IMR-90 (cell line): ENCODE measurements around the gene ACOT7. TPM values are rescaled to one million over a fixed set of nuclear protein-coding genes. Genes with fewer than 3 reads are reported as not detected.

Source experiments
- ATAC-seq: fragments of 200-7000 bp; cut with Tn5 transposase; 2 replicates; pipeline ENCODE4 v1.9.1; 2020; ENCODE audit warnings: low read depth, mild to moderate bottlenecking, moderate library complexity
- BruUV-seq: library from RNA; stranded (reverse); fragments of 400-500 nt; replicated peaks from 2 replicates; lab custom pipeline; 2021; lab: Mats Ljungman, UMichigan
- CTCF ChIA-PET: fragments of 300-600 bp; formaldehyde crosslinking; extraction: SDS; loops from one replicate; lab custom pipeline; 2021; ENCODE audit warnings: antibody characterized with exemption; lab: Yijun Ruan, JAX
- POLR2A ChIA-PET: fragments of 300-600 bp; sonication (Branson Sonifier 250); formaldehyde crosslinking; loops from one replicate; lab custom pipeline; 2022; ENCODE audit warnings: antibody characterized with exemption; ENCODE audit not compliant: unreplicated experiment; lab: Charles Lee
- DNase-seq: peaks from one replicate; pipeline ENCODE4 v3.0.0; 2013
- H2AFZ ChIP-seq: replicated peaks from 2 replicates; pipeline ENCODE3; 2013; ENCODE audit warnings: low read length, mild to moderate bottlenecking; ENCODE audit not compliant: poor library complexity
- H2AK5ac ChIP-seq: 2 replicates; pipeline ENCODE4 v1.6.1; 2013; ENCODE audit warnings: low read depth, low read length, inconsistent platforms
- H2AK9ac ChIP-seq: replicated peaks from 2 replicates; pipeline ENCODE3; 2013; ENCODE audit warnings: mild to moderate bottlenecking, low read depth, low read length, moderate library complexity; ENCODE audit not compliant: poor library complexity
- H2BK120ac ChIP-seq: 2 replicates; pipeline ENCODE4 v1.6.1; 2013; ENCODE audit warnings: low read depth, low read length, inconsistent platforms
- H2BK15ac ChIP-seq: 3 replicates; pipeline ENCODE4 v1.6.1; 2013; ENCODE audit warnings: low read depth, low read length, inconsistent platforms
- H2BK20ac ChIP-seq: 2 replicates; pipeline ENCODE4 v1.6.1; 2013; ENCODE audit warnings: low read depth, mild to moderate bottlenecking, inconsistent platforms, low read length, moderate library complexity
- H2BK5ac ChIP-seq: 2 replicates; pipeline ENCODE4 v1.6.1; 2013; ENCODE audit warnings: mild to moderate bottlenecking, low read depth, low read length, inconsistent platforms; ENCODE audit not compliant: poor library complexity, severe bottlenecking
- H3K14ac ChIP-seq: replicated peaks from 2 replicates; pipeline ENCODE4 v1.6.1; 2013; ENCODE audit warnings: low read depth, low read length, inconsistent platforms
- H3K18ac ChIP-seq: 2 replicates; pipeline ENCODE4 v1.6.1; 2013; ENCODE audit warnings: low read depth, low read length, control low read depth
- H3K23ac ChIP-seq: 2 replicates; pipeline ENCODE4 v1.6.1; 2013; ENCODE audit warnings: low read depth, low read length, inconsistent platforms
- H3K27ac ChIP-seq: 2 replicates; pipeline ENCODE4 v1.5.1; 2013; ENCODE audit warnings: mild to moderate bottlenecking, control low read depth, low read length; ENCODE audit not compliant: insufficient read depth
- H3K27me3 ChIP-seq: 2 replicates; pipeline ENCODE4 v1.6.1; 2013; ENCODE audit warnings: low read length; ENCODE audit not compliant: control insufficient read depth, insufficient read depth
- H3K36me3 ChIP-seq: 2 replicates; pipeline ENCODE4 v1.6.1; 2013; ENCODE audit warnings: low read length, mixed read lengths; ENCODE audit not compliant: control insufficient read depth, insufficient read depth
- H3K4ac ChIP-seq: 2 replicates; pipeline ENCODE4 v1.6.1; 2013; ENCODE audit warnings: low read depth, low read length, inconsistent platforms
- H3K4me1 ChIP-seq: 2 replicates; pipeline ENCODE4 v1.6.1; 2013; ENCODE audit warnings: low read length, mixed read lengths; ENCODE audit not compliant: control insufficient read depth, insufficient read depth
- H3K4me2 ChIP-seq: 2 replicates; pipeline ENCODE4 v1.6.1; 2013; ENCODE audit warnings: low read depth, mild to moderate bottlenecking, control low read depth, low read length, moderate library complexity
- H3K4me3 ChIP-seq: 2 replicates; pipeline ENCODE4 v1.5.1; 2013; ENCODE audit warnings: low read depth, mild to moderate bottlenecking, control low read depth, low read length, moderate library complexity; ENCODE audit not compliant: insufficient read depth
- H3K56ac ChIP-seq: 2 replicates; pipeline ENCODE4 v1.6.1; 2013; ENCODE audit warnings: low read length, inconsistent platforms; ENCODE audit not compliant: insufficient read depth; ENCODE audit errors: extremely low read depth
- H3K79me1 ChIP-seq, 2 experiments: 2 replicates each; pipeline ENCODE4 v1.6.1; 2013; ENCODE audit warnings: low read length in 2 of 2, inconsistent platforms in 1 of 2, low read depth in 1 of 2
- H3K9ac ChIP-seq: 2 replicates; pipeline ENCODE4 v1.6.1; 2013; ENCODE audit warnings: low read depth, low read length, control low read depth
- H3K9me1 ChIP-seq: 2 replicates; pipeline ENCODE4 v1.6.1; 2013; ENCODE audit warnings: low read length, inconsistent platforms; ENCODE audit not compliant: insufficient read depth
- H3K9me3 ChIP-seq: 2 replicates; pipeline ENCODE4 v1.6.1; 2013; ENCODE audit warnings: low read length; ENCODE audit not compliant: control insufficient read depth, insufficient read depth
- H4K20me1 ChIP-seq: 2 replicates; pipeline ENCODE4 v1.6.1; 2013; ENCODE audit warnings: low read length, inconsistent platforms; ENCODE audit not compliant: insufficient read depth
- H4K5ac ChIP-seq: 2 replicates; pipeline ENCODE4 v1.6.1; 2013; ENCODE audit warnings: mild to moderate bottlenecking, low read depth, low read length, control low read depth
- H4K8ac ChIP-seq, 2 experiments: 2 replicates each; pipeline ENCODE4 v1.6.1; 2013; ENCODE audit warnings: low read depth in 2 of 2, low read length in 2 of 2, control low read depth in 1 of 2, inconsistent platforms in 1 of 2
- H4K91ac ChIP-seq: 2 replicates; pipeline ENCODE4 v1.6.1; 2013; ENCODE audit warnings: low read depth, low read length, inconsistent platforms; ENCODE audit not compliant: insufficient read depth
- NFE2L2 ChIP-seq: fragments of 150-350 bp; IDR thresholded peaks from 2 replicates; pipeline ENCODE4 v1.6.1; 2016; ENCODE audit warnings: low read depth, mild to moderate bottlenecking, low read length
- RFX5 ChIP-seq: IDR thresholded peaks from 2 replicates; pipeline ENCODE4 v1.8.0; 2012; ENCODE audit warnings: low read depth, mild to moderate bottlenecking, low read length, moderate library complexity
- SMC3 ChIP-seq: fragments of 150-350 bp; IDR thresholded peaks from 2 replicates; pipeline ENCODE4 v1.6.1; 2016; ENCODE audit warnings: low read depth, mild to moderate bottlenecking, antibody characterized with exemption, low read length, moderate library complexity
- WGBS, 2 experiments: methylation state at CpG; one replicate each; pipeline versions ENCODE4 v1.1.5 to v1.1.7; 2013; ENCODE audit warnings: missing lambda C conversion rate in 2 of 2; ENCODE audit not compliant: insufficient read length in 1 of 2; ENCODE audit errors: extremely low coverage in 2 of 2; 5-methylcytosine and 5-hydroxymethylcytosine counted together
- dilution Hi-C: fragments of 300-500 bp; cut with HindIII; formaldehyde crosslinking; loops from one replicate; pipeline ENCODE4 v1.14.3; 2018; ENCODE audit warnings: low sequenced_read_pairs; ENCODE audit not compliant: unreplicated experiment
- in situ Hi-C: fragments of 300-500 bp; cut with MboI; formaldehyde crosslinking; loops from 3 replicates; pipeline ENCODE4 v1.14.3; 2019; ENCODE audit warnings: low sequenced_read_pairs, inconsistent platforms, mixed read lengths
- intact Hi-C: fragments of 100-400 bp; cut with micrococcal nuclease; formaldehyde crosslinking; loops from 2 replicates; pipeline ENCODE4 v1.10.0; 2022
- polyA plus RNA-seq, 3 experiments: library from polyadenylated mRNA; depleted of rRNA; stranded (reverse); fragments of >200 nt; gene quantifications; 2 replicates each; pipeline ENCODE4 v1.2.3, GENCODE V29; 2012; ENCODE audit warnings: low replicate concordance in 1 of 3
- total RNA-seq: library from RNA; depleted of rRNA; stranded (reverse); fragments of >200 nt; gene quantifications from 2 replicates; pipeline ENCODE4 v1.2.3, GENCODE V29; 2012

The ACOT7 gene
- total and polyA plus RNA-seq, 2 of the 4 experiments (the other 2 are of a cell fraction) = 51.6 to 242 TPM

GRCh38 chr1:6286266-6286665 is 107.3 kb downstream of the ACOT7 start:
- Histone ChIP-seq H4K91ac (no peak overlapping the region), H2BK120ac (no peak overlapping the region), H3K79me1 (no peaks in the 10 kb centered on the region; a peak in 1 of 4 replicates), H4K8ac (no peak overlapping the region), H3K56ac (no peak overlapping the region), H3K27me3 (no peaks in the 10 kb centered on the region), H3K18ac (no peak overlapping the region), H3K9me1 (no peaks in the 10 kb centered on the region), H3K4me2 (no peak overlapping the region), H3K36me3 (peaks cover 3% of the 10 kb centered on the region; the same call in 1 of the 2 replicates), H2AK5ac (no peak overlapping the region), H2BK5ac (no peak overlapping the region), H4K20me1 (no peaks in the 10 kb centered on the region), H3K9ac (no peak overlapping the region), H2BK15ac (no peak overlapping the region), H3K9me3 (no peaks in the 10 kb centered on the region), H3K14ac (no peak overlapping the region), H3K4me1 (peaks cover 4% of the 10 kb centered on the region; the same call in 1 of the 2 replicates), H4K5ac (no peak overlapping the region), H2BK20ac (no peak overlapping the region), H3K4me3 (no peak overlapping the region), H3K23ac (no peak overlapping the region), H3K27ac (no peak overlapping the region), H2AK9ac (no peak overlapping the region), H3K4ac (no peak overlapping the region), H2AFZ (no peak overlapping the region)
- WGBS, 2 experiments = 100% methylated on average over 7 of the region's 8 CpGs; no CpG with 5 or more reads in 1 of the 2 experiments
- ChIA-PET POLR2A (no interaction called here), CTCF (no interaction called here)
- no TSS peak for BruUV-seq
- intact Hi-C loops = no loop called here
- in situ Hi-C loops = no loop called here
- no peak for DNase-seq
- dilution Hi-C loops = no loop called here
- TF ChIP-seq SMC3 (no peak), RFX5 (no peak), NFE2L2 (no peak)
- ATAC-seq = no peak
